AG09309 (cell line): ENCODE data around the gene SLC25A42.

Experiments
- DNase-seq: peaks from one replicate; pipeline ENCODE4 v3.0.0-alpha.2; 2010; ENCODE audit warnings: low read depth
- H3K4me3 ChIP-seq: 2 replicates; pipeline ENCODE4 v1.5.1; 2011; ENCODE audit warnings: mild to moderate bottlenecking, low read depth, low read length, moderate library complexity; ENCODE audit not compliant: control insufficient read depth
- CTCF ChIP-seq: IDR thresholded peaks from 2 replicates; pipeline ENCODE4 v1.5.1; 2011; ENCODE audit warnings: mild to moderate bottlenecking, low read depth, low read length, inconsistent platforms; ENCODE audit not compliant: insufficient read depth, control insufficient read depth; ENCODE audit errors: missing control alignments

SLC25A42 gene

DNA sequence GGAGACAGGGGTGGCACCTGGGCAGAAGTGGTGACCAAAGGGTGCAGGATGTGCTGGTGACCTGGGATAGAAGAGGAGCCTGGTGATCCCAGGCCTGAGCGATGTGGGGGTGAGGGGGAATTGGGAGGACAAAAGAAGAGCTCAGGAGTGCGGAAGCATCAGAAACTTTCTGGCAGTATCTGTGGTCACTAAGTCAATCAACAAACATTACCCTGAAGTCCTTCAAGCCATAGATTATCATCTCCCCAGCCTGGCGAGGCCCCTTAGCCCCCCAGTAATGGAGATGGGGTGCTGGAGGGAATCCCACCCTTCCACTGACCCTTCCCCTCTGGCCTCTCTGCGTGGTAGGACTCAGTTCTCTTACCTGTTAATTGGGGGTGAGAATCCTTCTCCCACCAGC lies 95.7 kb downstream of the SLC25A42 start:
- no peak overlapping the region for H3K4me3 ChIP-seq
- no peak for TF ChIP-seq CTCF

GRCh38 chr19:19160461-19161035 lies 96.8 kb downstream of the SLC25A42 start:
- DNase-seq: no peak
- H3K4me3 ChIP-seq: no peak overlapping the region
- TF ChIP-seq CTCF: no peak

More for the DNA sequence above, 95.7 kb downstream of the SLC25A42 start:
- no peak for DNase-seq

DNA sequence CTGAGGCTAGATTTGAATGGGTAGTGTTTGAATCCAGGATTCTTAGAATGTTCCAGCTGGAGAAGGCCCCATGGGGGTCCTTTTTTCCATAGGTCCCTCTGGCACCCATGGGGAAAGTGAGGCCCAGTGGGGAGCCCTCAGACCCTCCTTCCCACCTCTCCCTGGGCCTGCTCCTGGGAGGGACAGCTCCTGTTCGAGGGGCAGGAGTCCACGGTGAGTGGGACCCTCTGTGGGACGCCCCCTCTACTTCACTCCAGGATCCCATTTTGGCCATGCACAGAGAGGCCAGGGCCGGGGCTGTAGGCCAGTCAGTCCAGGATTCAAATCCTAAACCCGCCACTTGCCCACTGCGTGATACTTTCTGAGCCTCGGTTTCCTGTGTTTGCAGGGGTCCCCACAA lies 98.7 kb downstream of the SLC25A42 start:
- no peak for TF ChIP-seq CTCF
- DNase-seq: no peak
- no peak overlapping the region for H3K4me3 ChIP-seq
